Tibial nerve (tissue), 4 donors: ENCODE measurements around the gene AQP3.

ENCODE experiments used
- CTCF ChIP-seq, 5 experiments: fragments of 200-600 bp in 3 of 5; fragments of 450-650 bp in 2 of 5; sonication (generic) in 3 of 5; IDR thresholded peaks; one replicate each; pipeline ENCODE4 v1.5.1; 2016 to 2019; ENCODE audit warnings: antibody characterized with exemption in 5 of 5, mild to moderate bottlenecking in 3 of 5, moderate library complexity in 2 of 5
- EP300 ChIP-seq, 2 donors: sonication (generic); formaldehyde crosslinking; IDR thresholded peaks; one replicate each; pipeline ENCODE4 v1.6.1; 2017; ENCODE audit warnings: antibody characterized with exemption in 2 of 2, mild to moderate bottlenecking in 1 of 2
- POLR2A ChIP-seq, 2 donors: fragments of 450-650 bp; IDR thresholded peaks; one replicate each; pipeline ENCODE4 v1.6.1; 2017; ENCODE audit warnings: antibody characterized with exemption in 2 of 2, mild to moderate bottlenecking in 2 of 2, moderate library complexity in 2 of 2

- TF ChIP-seq CTCF (IDR thresholded peaks at IDR 0.05) (no peak), POLR2A (IDR thresholded peaks at IDR 0.05) (no peak), EP300 (IDR thresholded peaks at IDR 0.05) (no peak)
Measured at GRCh38 chr9:33449715-33450114, 2.3 kb upstream of the AQP3 start.
